ENCODE measurements around the gene TMEM116.
"Not testable (repeated sequence)": the region's sequence is repeated elsewhere in the genome, so short reads cannot be mapped to it uniquely, and the experiment has no call there.

Gene TMEM116

DNA sequence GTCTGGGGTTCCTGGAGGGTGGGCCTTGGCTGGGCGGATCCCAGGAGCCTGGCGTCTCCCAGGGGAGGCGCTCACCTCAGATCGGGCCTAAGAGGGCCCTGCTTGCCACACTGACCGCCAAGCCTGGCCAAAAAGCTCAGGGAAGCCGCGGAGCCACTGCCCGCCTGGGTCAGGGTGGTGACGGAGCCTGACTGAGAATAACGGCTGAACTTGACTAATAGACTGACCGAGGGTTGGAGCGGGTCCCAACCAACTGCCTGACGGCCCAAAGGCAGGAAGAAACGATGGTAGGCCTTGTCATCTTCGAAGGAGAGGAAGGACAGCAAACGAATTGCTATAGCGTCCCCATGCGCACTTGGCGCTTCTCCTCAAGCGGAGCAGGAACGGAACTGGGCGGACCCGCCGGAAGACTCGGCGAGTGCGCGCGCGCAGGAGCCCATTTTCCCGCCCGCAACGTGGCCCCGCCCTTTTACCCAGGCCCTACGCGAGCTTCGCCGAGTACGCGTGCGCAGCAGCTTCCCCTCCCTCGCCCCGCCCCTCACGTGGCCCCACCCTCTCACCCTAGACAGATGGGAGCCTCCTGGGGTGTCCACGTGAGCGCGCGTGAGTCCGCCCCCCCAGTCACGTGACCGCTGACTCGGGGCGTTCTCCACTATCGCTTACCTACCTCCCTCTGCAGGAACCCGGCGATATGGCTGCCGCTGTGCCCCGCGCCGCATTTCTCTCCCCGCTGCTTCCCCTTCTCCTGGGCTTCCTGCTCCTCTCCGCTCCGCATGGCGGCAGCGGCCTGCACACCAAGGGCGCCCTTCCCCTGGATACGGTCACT is at the start of gene TMEM116, which contains the start of gene ERP29:
TSS of gene TMEM116 (minus strand) at position 391 of the 826 bp plus-strand sequence. CDS start 7,895 bp downstream, outside the sequence.
TSS of gene ERP29 (plus strand) at position 652 of the 826 bp plus-strand sequence. CDS start at position 692, 40 bp downstream.
- DNase-seq (ENCODE audit: low read depth in 2 of 2), result peak; percentile 100

GRCh38 chr12:112061137-112061536 is 48.2 kb upstream of the TMEM116 start:
- DNase-seq (ENCODE audit: low read depth in 2 of 2), result no peak

DNA sequence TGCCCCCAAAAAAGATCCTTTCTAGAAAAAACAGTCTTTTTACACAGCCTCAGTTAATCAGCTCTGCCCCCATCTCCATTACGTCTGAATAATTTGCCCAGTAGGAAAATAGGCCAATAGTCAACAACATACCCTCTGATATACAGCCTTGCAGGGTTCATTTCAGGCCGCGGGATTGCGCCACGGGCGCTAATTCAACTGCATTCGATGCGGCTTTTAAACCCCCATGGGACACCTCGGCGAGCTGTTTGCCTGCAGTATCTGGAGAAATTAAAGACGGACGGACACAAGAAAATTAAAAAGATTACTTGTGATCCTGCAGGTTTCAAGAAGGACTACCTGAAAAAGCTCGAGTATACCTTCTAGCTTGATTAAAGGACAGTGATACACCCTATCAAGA is 36.4 kb upstream of the TMEM116 start:
- DNase-seq (ENCODE audit: low read depth in 2 of 2), result no peak

- DNase-seq (ENCODE audit: low read depth in 2 of 2), result no peak
Measured at GRCh38 chr12:112046003-112046402, 33.0 kb upstream of the TMEM116 start.

GRCh38 chr12:112036614-112037013 is 23.6 kb upstream of the TMEM116 start:
- not testable (repeated sequence) for DNase-seq (ENCODE audit: low read depth in 2 of 2)

DNA sequence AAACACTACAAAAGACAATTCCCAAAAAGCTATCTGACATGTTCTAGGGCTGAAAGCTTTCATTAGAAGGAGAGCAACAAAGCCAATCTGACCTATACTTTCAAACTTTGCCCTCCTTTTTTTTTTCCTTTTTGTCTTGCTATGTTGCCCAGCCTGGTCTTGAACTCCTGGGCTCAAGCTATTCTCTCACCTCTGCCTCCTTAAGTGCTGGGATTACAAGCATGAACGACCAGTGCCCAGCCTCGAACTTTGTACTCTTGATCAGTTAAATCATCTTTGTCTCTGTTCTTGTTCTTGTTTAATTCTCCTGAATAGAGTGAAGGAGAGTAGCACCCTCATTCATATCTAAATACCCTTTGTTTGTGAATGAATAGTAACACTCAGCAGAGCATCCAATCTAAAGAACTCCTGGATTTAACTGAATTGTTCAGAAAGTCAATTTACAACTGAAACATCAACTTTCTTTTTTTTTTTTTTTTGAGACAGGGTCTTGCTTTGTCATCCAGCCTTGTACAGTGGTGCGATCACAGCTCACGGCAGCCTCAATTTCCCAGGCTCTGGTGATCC is 22.3 kb upstream of the TMEM116 start:
- DNase-seq (ENCODE audit: low read depth in 2 of 2), result no peak

- DNase-seq (ENCODE audit: low read depth in 2 of 2), result no peak
Measured at GRCh38 chr12:112032292-112032691, 19.3 kb upstream of the TMEM116 start.

DNA sequence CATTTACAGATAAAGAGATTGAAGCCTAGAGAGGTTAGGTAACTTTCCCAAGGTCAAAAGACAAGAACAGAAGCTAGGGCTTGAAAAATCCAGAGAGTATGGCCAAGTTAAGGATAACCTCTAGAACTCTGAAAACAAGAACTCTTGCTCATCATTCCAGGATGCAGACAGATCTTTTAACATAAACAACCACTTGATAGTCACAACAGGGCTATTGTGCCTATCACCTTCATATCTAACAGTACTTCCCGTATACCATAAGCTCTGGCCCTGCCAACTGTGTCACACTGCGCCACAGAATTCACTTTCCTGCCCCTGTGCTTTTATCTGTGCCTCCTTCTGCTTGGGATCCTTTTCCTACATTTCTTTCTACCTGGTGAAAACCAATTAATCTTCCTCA is 18.5 kb upstream of the TMEM116 start:
- no peak for DNase-seq (ENCODE audit: low read depth in 2 of 2)

DNA sequence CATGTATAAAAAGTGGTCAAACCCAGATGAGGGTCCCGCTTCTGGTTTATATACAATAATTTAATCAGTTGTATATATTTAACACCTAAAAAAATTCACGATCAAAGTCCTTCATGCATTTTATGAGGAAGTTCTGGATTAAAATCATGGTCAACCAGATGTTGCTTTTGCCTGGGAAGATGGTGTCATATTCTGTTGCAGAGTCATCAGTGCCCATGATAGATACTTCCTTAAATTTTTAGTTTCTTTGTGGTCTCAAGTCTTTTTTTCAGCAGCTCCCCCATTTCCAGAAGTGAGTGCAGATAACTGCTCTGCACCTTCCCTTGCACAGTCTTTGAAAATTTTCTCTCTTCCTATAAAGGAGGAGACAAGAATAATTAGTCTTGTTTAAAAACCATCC is 16.3 kb upstream of the TMEM116 start:
- DNase-seq (ENCODE audit: low read depth in 2 of 2), result no peak

GRCh38 chr12:112025808-112026375 is 12.9 kb upstream of the TMEM116 start:
- no peak for DNase-seq (ENCODE audit: low read depth in 2 of 2)

- no peak for DNase-seq (ENCODE audit: low read depth in 2 of 2)
Measured at GRCh38 chr12:112023759-112024396, 10.9 kb upstream of the TMEM116 start.

- no peak for DNase-seq (ENCODE audit: low read depth in 2 of 2)
Measured at GRCh38 chr12:112022241-112023016, 9.5 kb upstream of the TMEM116 start.

GRCh38 chr12:112020947-112021457 is 8.0 kb upstream of the TMEM116 start:
- no peak for DNase-seq (ENCODE audit: low read depth in 2 of 2)

DNA sequence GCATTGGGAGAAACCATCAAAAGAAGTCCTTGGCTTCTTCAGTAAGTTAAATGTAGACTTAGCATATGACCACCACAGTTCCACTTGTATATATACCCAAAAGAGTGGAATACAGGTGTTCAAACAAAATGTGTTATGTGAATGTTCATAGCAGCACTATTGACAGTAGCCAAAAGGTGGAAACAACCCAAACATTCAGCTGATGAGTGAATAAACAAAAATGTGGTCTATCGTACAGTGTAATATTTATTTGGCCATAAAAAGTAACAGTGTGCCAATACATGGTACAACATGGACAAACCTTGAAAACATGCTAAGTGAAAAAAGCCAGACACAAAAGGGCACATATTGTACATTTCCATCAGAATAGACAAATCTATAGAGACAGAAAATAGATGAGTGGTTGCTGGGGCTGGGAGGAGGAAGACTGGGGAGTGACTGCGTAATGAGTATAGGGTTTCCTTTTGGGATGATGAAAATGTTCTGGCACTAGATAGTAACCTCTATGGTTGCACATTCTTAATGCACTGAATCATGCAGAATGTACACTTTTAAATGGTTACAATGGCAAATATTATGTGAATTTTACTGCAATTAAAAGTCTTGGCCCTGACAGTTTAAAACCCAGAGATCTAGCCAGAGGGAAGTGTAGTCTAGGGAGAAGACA is 5.7 kb upstream of the TMEM116 start:
- DNase-seq (ENCODE audit: low read depth in 2 of 2), result no peak

DNA sequence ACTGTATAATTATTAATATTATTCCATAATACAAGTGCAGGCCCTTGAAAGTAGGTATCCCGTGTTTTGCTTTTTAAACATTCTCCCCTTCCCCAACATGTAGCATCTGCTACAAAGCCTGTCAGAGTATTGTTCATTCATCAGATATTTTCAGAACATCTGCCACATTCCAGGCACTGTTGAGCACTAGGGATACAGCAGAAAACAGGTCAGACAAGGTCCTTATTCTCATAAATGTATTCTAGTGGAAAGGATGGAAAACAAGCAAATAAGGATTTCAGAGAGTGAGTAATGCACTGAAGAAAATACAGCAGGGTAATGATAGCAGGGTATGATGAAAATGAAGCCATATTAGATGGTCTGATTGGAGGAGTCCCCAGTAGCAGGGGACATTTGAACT is 4.1 kb upstream of the TMEM116 start:
- no peak for DNase-seq (ENCODE audit: low read depth in 2 of 2)

DNA sequence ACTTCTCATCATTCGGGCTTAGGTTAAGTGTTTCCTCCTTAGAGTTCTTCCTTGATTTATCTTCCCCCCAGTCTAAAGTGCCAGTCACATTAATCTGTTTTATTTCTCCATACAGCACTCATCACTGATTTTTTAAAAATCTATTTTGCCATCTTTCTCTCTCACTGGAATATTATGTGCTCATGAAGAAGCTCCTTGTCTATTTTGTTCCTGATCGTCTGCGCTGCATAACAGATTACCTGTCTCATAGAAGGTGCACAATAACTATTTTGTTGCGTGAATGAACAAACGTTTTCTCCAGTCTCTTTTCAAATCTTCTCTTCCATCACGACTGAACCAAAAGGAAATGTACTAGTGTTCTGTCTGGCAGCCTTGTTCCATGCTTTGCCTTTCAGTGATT is 3.0 kb upstream of the TMEM116 start:
- DNase-seq (ENCODE audit: low read depth in 2 of 2), result no peak

DNA sequence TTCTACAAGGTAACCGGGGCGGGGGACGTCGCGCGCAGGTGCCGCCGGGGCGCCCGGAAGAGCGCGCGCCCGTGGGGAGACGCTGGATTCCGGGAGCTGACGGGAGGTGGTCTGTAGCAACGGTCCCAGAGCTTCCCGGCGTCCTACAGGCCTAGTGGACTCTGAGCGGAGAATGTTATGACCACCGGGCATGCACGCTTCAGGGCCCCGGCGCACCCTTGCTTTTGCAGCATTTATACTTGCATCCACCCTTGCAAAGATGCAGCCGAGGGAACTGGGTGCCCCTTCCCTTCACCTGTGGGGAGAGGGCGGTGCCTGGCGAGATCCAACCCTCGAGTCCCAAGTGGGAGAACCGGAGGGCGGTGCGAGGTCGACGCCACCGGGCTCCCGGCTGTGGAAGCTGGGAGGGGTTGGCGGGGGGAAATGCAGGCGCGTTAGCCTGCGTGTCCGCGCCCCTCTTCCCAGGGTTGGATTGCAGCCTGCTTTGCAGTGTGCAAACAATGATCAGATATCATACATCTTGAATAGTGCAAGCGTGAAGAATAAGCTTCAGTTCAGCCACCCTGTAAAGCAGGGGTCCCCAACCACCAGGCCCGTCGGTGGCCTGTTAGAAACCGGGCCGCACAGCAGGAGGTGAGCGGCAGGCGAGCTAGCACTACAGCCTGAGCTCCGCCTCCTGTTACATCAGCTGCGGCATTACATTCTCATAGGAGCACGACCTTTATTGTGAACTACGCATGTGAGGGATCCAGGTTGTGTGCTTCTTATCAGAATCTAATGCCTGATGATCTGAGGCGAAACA is 837 bp upstream of the TMEM116 start:
- peak; percentile 24 to 37 for DNase-seq (ENCODE audit: low read depth in 2 of 2)

DNA sequence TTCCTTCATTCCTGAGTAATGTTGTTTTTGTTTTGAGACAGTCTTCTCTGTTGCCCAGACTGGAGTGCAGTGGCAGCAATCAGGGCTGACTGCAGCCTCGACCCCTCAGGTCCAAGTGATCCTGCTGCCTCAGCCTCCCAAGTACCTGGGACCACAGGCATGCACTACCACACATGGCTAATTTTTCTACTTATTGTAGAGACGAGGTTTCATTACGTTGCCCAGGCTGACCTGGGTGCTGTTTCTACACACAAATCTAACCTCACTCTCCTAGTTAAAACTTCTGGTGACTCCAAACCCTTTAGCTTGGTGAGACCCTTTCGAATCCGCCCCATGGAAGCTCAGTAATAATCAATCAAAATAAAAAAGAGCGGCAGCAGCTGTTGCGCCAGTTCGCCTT is 1.3 kb downstream of the TMEM116 start:
- DNase-seq (ENCODE audit: low read depth in 2 of 2), result no peak

- DNase-seq (ENCODE audit: low read depth in 2 of 2), result no peak
Measured at GRCh38 chr12:112010415-112011344, 2.3 kb downstream of the TMEM116 start.

All from stimulated activated CD8-positive, alpha-beta memory T cell treated with anti-CD3 and anti-CD28 coated beads, Interleukin-7, amount 100 ng/mL, for 1 hour (primary cell).